Effector memory CD4-positive, alpha-beta T cell (primary cell): Measurements from ENCODE around the gene ZBTB7C.

Experiments used
- DNase-seq, 3 donors: peaks; one replicate each; pipeline ENCODE4 v3.0.0-alpha.2; 2020
- H3K27ac ChIP-seq: 2 replicates; pipeline ENCODE4 v1.7.0; 2013; ENCODE audit warnings: mild to moderate bottlenecking, low read length, moderate library complexity; ENCODE audit not compliant: insufficient read depth, poor library complexity, severe bottlenecking
- H3K27me3 ChIP-seq: replicated peaks from 2 replicates; pipeline ENCODE4 v1.7.0; 2013; ENCODE audit warnings: mild to moderate bottlenecking, low read length; ENCODE audit not compliant: insufficient read depth, control insufficient read depth, poor library complexity, severe bottlenecking
- H3K36me3 ChIP-seq: 2 replicates; pipeline ENCODE4 v1.7.0; 2013; ENCODE audit warnings: mild to moderate bottlenecking, low read length, moderate library complexity; ENCODE audit not compliant: control insufficient read depth, insufficient read depth
- H3K4me1 ChIP-seq: 2 replicates; pipeline ENCODE4 v1.7.0; 2013; ENCODE audit warnings: low read length, mild to moderate bottlenecking; ENCODE audit not compliant: control insufficient read depth, insufficient read depth, poor library complexity, severe bottlenecking
- H3K4me3 ChIP-seq: 2 replicates; pipeline ENCODE4 v1.7.0; 2013; ENCODE audit warnings: low read length, low read depth, mild to moderate bottlenecking; ENCODE audit not compliant: insufficient read depth, poor library complexity, severe bottlenecking
- H3K9me3 ChIP-seq: 2 replicates; pipeline ENCODE4 v1.7.0; 2013; ENCODE audit warnings: mild to moderate bottlenecking, low read length, moderate library complexity; ENCODE audit not compliant: control insufficient read depth

The ZBTB7C gene

GRCh38 chr18:48404716-48405507 lies 4.3 kb downstream of the ZBTB7C start:
- Histone ChIP-seq H3K4me1 (peaks cover 10% of the 10 kb centered on the region), H3K4me3 (no peak overlapping the region), H3K27ac (no peak overlapping the region), H3K36me3 (no peaks in the 10 kb centered on the region), H3K9me3 (no peaks in the 10 kb centered on the region), H3K27me3 (peaks cover 15% of the 10 kb centered on the region)
- no peak for DNase-seq

- H3K36me3 ChIP-seq, result no peaks in the 10 kb centered on the region
- no peaks in the 10 kb centered on the region for H3K9me3 ChIP-seq
- no peak for DNase-seq
- H3K4me1 ChIP-seq, result peaks cover 10% of the 10 kb centered on the region
- H3K4me3 ChIP-seq, result no peak overlapping the region
- H3K27ac ChIP-seq, result no peak overlapping the region
- peaks cover 8% of the 10 kb centered on the region for H3K27me3 ChIP-seq
Observed at GRCh38 chr18:48402953-48403352, 6.2 kb downstream of the ZBTB7C start.

GRCh38 chr18:48399303-48400075 lies 9.7 kb downstream of the ZBTB7C start:
- no peaks in the 10 kb centered on the region for H3K9me3 ChIP-seq

GRCh38 chr18:48398074-48398473 lies 11.1 kb downstream of the ZBTB7C start:
- Histone ChIP-seq H3K27me3 (peaks cover 11% of the 10 kb centered on the region), H3K4me1 (peaks cover 8% of the 10 kb centered on the region), H3K36me3 (no peaks in the 10 kb centered on the region), H3K27ac (no peak overlapping the region), H3K4me3 (no peak overlapping the region), H3K9me3 (no peaks in the 10 kb centered on the region)
- DNase-seq, result no peak

More at GRCh38 chr18:48399303-48400075, 9.7 kb downstream of the ZBTB7C start:
- Histone ChIP-seq H3K36me3 (no peaks in the 10 kb centered on the region), H3K27ac (no peak overlapping the region), H3K4me3 (no peak overlapping the region), H3K27me3 (no peaks in the 10 kb centered on the region), H3K4me1 (peaks cover 8% of the 10 kb centered on the region)
- DNase-seq, result no peak

- Histone ChIP-seq H3K4me1 (peaks cover 8% of the 10 kb centered on the region), H3K27me3 (peaks cover 15% of the 10 kb centered on the region), H3K36me3 (no peaks in the 10 kb centered on the region), H3K4me3 (no peak overlapping the region), H3K27ac (no peak overlapping the region), H3K9me3 (no peaks in the 10 kb centered on the region)
- no peak for DNase-seq
Observed at GRCh38 chr18:48397021-48397420, 12.2 kb downstream of the ZBTB7C start.

GRCh38 chr18:48396561-48396960 lies 12.6 kb downstream of the ZBTB7C start:
- H3K36me3 ChIP-seq, result no peaks in the 10 kb centered on the region
- no peaks in the 10 kb centered on the region for H3K9me3 ChIP-seq
- DNase-seq, result no peak
- peaks cover 8% of the 10 kb centered on the region for H3K4me1 ChIP-seq
- H3K27me3 ChIP-seq, result peaks cover 15% of the 10 kb centered on the region
- no peak overlapping the region for H3K27ac ChIP-seq
- no peak overlapping the region for H3K4me3 ChIP-seq

GRCh38 chr18:48395646-48396045 lies 13.5 kb downstream of the ZBTB7C start:
- Histone ChIP-seq H3K9me3 (no peaks in the 10 kb centered on the region), H3K27ac (no peak overlapping the region), H3K4me1 (peaks cover 8% of the 10 kb centered on the region), H3K36me3 (no peaks in the 10 kb centered on the region), H3K4me3 (no peak overlapping the region), H3K27me3 (peaks cover 15% of the 10 kb centered on the region)
- no peak for DNase-seq

GRCh38 chr18:48394176-48394575 lies 15.0 kb downstream of the ZBTB7C start:
- peaks cover under 1% of the 10 kb centered on the region for H3K4me1 ChIP-seq
- no peak overlapping the region for H3K4me3 ChIP-seq
- no peaks in the 10 kb centered on the region for H3K9me3 ChIP-seq
- peaks cover 18% of the 10 kb centered on the region for H3K27me3 ChIP-seq
- no peak overlapping the region for H3K27ac ChIP-seq
- H3K36me3 ChIP-seq, result no peaks in the 10 kb centered on the region
- no peak for DNase-seq

- Histone ChIP-seq H3K4me3 (no peak overlapping the region), H3K27ac (no peak overlapping the region), H3K9me3 (no peaks in the 10 kb centered on the region), H3K27me3 (peaks cover 18% of the 10 kb centered on the region), H3K4me1 (no peaks in the 10 kb centered on the region), H3K36me3 (no peaks in the 10 kb centered on the region)
- no peak for DNase-seq
Observed at GRCh38 chr18:48393776-48394175, 15.4 kb downstream of the ZBTB7C start.

GRCh38 chr18:48393170-48393569 lies 16.0 kb downstream of the ZBTB7C start:
- Histone ChIP-seq H3K9me3 (no peaks in the 10 kb centered on the region), H3K4me1 (no peaks in the 10 kb centered on the region), H3K27ac (no peak overlapping the region), H3K27me3 (peaks cover 18% of the 10 kb centered on the region), H3K36me3 (no peaks in the 10 kb centered on the region), H3K4me3 (no peak overlapping the region)
- no peak for DNase-seq
